ENCODE results near the gene VSIR. TPM values are rescaled to one million over a fixed set of nuclear protein-coding genes. Genes with fewer than 3 reads are reported as not detected.

VSIR gene
- total RNA-seq, 1 experiment from 2014 or later = 18.5 TPM

GRCh38 chr10:71743089-71743838, 30.1 kb downstream of the VSIR start:
- DNase-seq (ENCODE audit: low read depth, low spot score) = no peak
- H2AFZ ChIP-seq (ENCODE audit: low read depth, low read length, poor library complexity, severe bottlenecking) = no peak overlapping the region
- H3K4me3 ChIP-seq (replicated peaks in 1 of 2; ENCODE audit: low read depth in 1 of 2, low read length in 2 of 2) = no peak overlapping the region
- H3K4me2 ChIP-seq (ENCODE audit: low read length) = peak overlapping the region; percentile 11; the same call in 1 of the 2 replicates
- peaks cover 5 to 19% of the 10 kb centered on the region in 2 experiments; a peak in 3 of 4 replicates for H3K4me1 ChIP-seq (ENCODE audit: control insufficient read depth in 1 of 2, insufficient read depth in 2 of 2, low read length in 2 of 2)
- no peaks in the 10 kb centered on the region for H3K9me2 ChIP-seq (ENCODE audit: insufficient read depth)
- RAD21 ChIA-PET (ENCODE audit: low non-redundant PET in 1 of 2, low total read pairs in 2 of 2, uncharacterized antibody in 2 of 2, unreplicated experiment in 2 of 2) = no interaction called here
- no peaks in the 10 kb centered on the region for H4K20me1 ChIP-seq (ENCODE audit: insufficient read depth)
- no peaks in the 10 kb centered on the region for H3K27me3 ChIP-seq (ENCODE audit: insufficient read depth, low read length)
- no peak for TF ChIP-seq SRF (IDR thresholded peaks at IDR 0.05; ENCODE audit: low read depth)
- TF ChIP-seq REST (IDR thresholded peaks at IDR 0.05; ENCODE audit: low read depth) = no peak
- no peak for TF ChIP-seq POLR2A (IDR thresholded peaks at IDR 0.05; ENCODE audit: borderline replicate concordance, extremely low read depth, insufficient read depth, insufficient read length)
- TF ChIP-seq FOSL1 (IDR thresholded peaks at IDR 0.05; ENCODE audit: low read depth) = no peak
- no peak for TF ChIP-seq ZBTB33 (IDR thresholded peaks at IDR 0.05; ENCODE audit: extremely low read depth, insufficient replicate concordance, low read length)
- no peak for TF ChIP-seq MAX (IDR thresholded peaks at IDR 0.05)
- no peak for TF ChIP-seq EGR1 (IDR thresholded peaks at IDR 0.05; ENCODE audit: low read depth)
- no peak for TF ChIP-seq RAD21 (IDR thresholded peaks at IDR 0.05; ENCODE audit: low read depth)
- no peaks in the 10 kb centered on the region for H3K79me2 ChIP-seq (ENCODE audit: insufficient read depth, low read length)
- no peak for ATAC-seq
- no peaks in the 10 kb centered on the region for H3K9me3 ChIP-seq (ENCODE audit: control insufficient read depth in 1 of 2, insufficient read depth in 1 of 2, low read depth in 1 of 2, low read length in 2 of 2)
- no peaks in the 10 kb centered on the region for H3K36me3 ChIP-seq (ENCODE audit: control insufficient read depth in 1 of 2, insufficient read depth in 2 of 2, low read length in 2 of 2)
- intact Hi-C loops (cut with micrococcal nuclease) = no loop called here
- POLR2A ChIA-PET = no interaction called here
- CTCF ChIA-PET = no interaction called here
- no peak overlapping the region for H3K27ac ChIP-seq (ENCODE audit: low read depth, low read length)
- no TSS peak for BruUV-seq (replicated peaks)
- no peak overlapping the region for H3K9ac ChIP-seq (ENCODE audit: low read length)

Measured in HCT116 (cell line).